GM21786 (cell line): ENCODE measurements around the gene ERMP1.
A peak's percentile ranks its signal among the peaks of the same experiment; 100 is the strongest.
"Not testable (repeated sequence)": the region's sequence is repeated elsewhere in the genome, so short reads cannot be mapped to it uniquely, and the experiment has no call there.

ENCODE experiments used
- ATAC-seq: cut with Tn5 transposase; IDR thresholded peaks from one replicate; pipeline ENCODE4 v1.9.1; 2021; ENCODE audit not compliant: unreplicated experiment

ERMP1 gene

GRCh38 chr9:5832538-5833529, at the start of gene ERMP1:
TSS of gene ERMP1 (minus strand) at chr9:5833117. CDS start at chr9:5833027, 90 bp downstream.
- peak; percentile 76 for ATAC-seq

- not testable (repeated sequence) for ATAC-seq
Observed at GRCh38 chr9:5882244-5883012, 49.5 kb upstream of the ERMP1 start.

- no peak for ATAC-seq
Observed at GRCh38 chr9:5879419-5880181, 46.7 kb upstream of the ERMP1 start.

- ATAC-seq = no peak
Observed at GRCh38 chr9:5876711-5877110, 43.8 kb upstream of the ERMP1 start.

GRCh38 chr9:5876026-5876425, 43.1 kb upstream of the ERMP1 start:
- no peak for ATAC-seq

- no peak for ATAC-seq
Observed at GRCh38 chr9:5874048-5874447, 41.1 kb upstream of the ERMP1 start.

GRCh38 chr9:5873439-5873838, 40.5 kb upstream of the ERMP1 start:
- ATAC-seq = no peak

GRCh38 chr9:5872511-5872910, 39.6 kb upstream of the ERMP1 start:
- ATAC-seq = no peak

GRCh38 chr9:5871785-5872184, 38.9 kb upstream of the ERMP1 start:
- no peak for ATAC-seq

- ATAC-seq = no peak
Observed at GRCh38 chr9:5870691-5871090, 37.8 kb upstream of the ERMP1 start.

GRCh38 chr9:5870020-5870339, 37.1 kb upstream of the ERMP1 start:
- ATAC-seq = no peak

GRCh38 chr9:5869315-5870019, 36.5 kb upstream of the ERMP1 start:
- ATAC-seq = no peak

- ATAC-seq = no peak
Observed at GRCh38 chr9:5868235-5868634, 35.3 kb upstream of the ERMP1 start.

- ATAC-seq = no peak
Observed at GRCh38 chr9:5866685-5867084, 33.8 kb upstream of the ERMP1 start.

- ATAC-seq = no peak
Observed at GRCh38 chr9:5866272-5866671, 33.4 kb upstream of the ERMP1 start.

- ATAC-seq = no peak
Observed at GRCh38 chr9:5864446-5864845, 31.5 kb upstream of the ERMP1 start.

GRCh38 chr9:5863092-5863746, 30.3 kb upstream of the ERMP1 start:
- no peak for ATAC-seq

- ATAC-seq = no peak
Observed at GRCh38 chr9:5858833-5859232, 25.9 kb upstream of the ERMP1 start.

- ATAC-seq = no peak
Observed at GRCh38 chr9:5857928-5858327, 25.0 kb upstream of the ERMP1 start.
